Stomach smooth muscle (tissue), 2 donors: ENCODE results near the gene RNF144A.

ENCODE experiments used
- H3K27ac ChIP-seq: one replicate; pipeline ENCODE4 v1.7.0; 2013; ENCODE audit warnings: mild to moderate bottlenecking, low read length, inconsistent platforms
- H3K27me3 ChIP-seq, 2 donors: one replicate each; pipeline ENCODE4 v1.7.0; 2013; ENCODE audit warnings: low read length in 2 of 2; ENCODE audit not compliant: insufficient read depth in 2 of 2, control insufficient read depth in 1 of 2
- H3K36me3 ChIP-seq, 2 donors: one replicate each; pipeline ENCODE4 v1.7.0; 2013; ENCODE audit warnings: low read length in 2 of 2; ENCODE audit not compliant: control insufficient read depth in 2 of 2, insufficient read depth in 2 of 2
- H3K4me1 ChIP-seq: one replicate; pipeline ENCODE4 v1.7.0; 2013; ENCODE audit warnings: low read length; ENCODE audit not compliant: control insufficient read depth, insufficient read depth
- H3K4me3 ChIP-seq, 2 donors: one replicate each; pipeline ENCODE4 v1.7.0; 2013; ENCODE audit warnings: low read length in 2 of 2
- H3K9ac ChIP-seq, 2 donors: one replicate each; pipeline ENCODE4 v1.7.0; 2013; ENCODE audit warnings: low read length in 2 of 2, mild to moderate bottlenecking in 1 of 2
- H3K9me3 ChIP-seq, 2 donors: one replicate each; pipeline ENCODE4 v1.7.0; 2013; ENCODE audit warnings: low read length in 2 of 2; ENCODE audit not compliant: control insufficient read depth in 2 of 2
- donor health status: healthy.
- donor health status: Pancreatic carcinoma.

RNF144A gene

GRCh38 chr2:7024261-7024660 lies 107.0 kb downstream of the RNF144A start:
- Histone ChIP-seq H3K9me3 (no peaks in the 10 kb centered on the region), H3K9ac (no peak overlapping the region), H3K27me3 (no peaks in the 10 kb centered on the region), H3K4me1 (no peaks in the 10 kb centered on the region), H3K36me3 (peaks cover 0 to 6% of the 10 kb centered on the region in 2 donors), H3K4me3 (no peak overlapping the region), H3K27ac (no peak overlapping the region)

GRCh38 chr2:7025082-7025481 lies 107.9 kb downstream of the RNF144A start:
- Histone ChIP-seq H3K27ac (no peak overlapping the region), H3K4me3 (no peak overlapping the region), H3K4me1 (peaks cover 3% of the 10 kb centered on the region), H3K27me3 (no peaks in the 10 kb centered on the region), H3K9me3 (no peaks in the 10 kb centered on the region), H3K36me3 (peaks cover 0 to 6% of the 10 kb centered on the region in 2 donors), H3K9ac (no peak overlapping the region)

GRCh38 chr2:7026742-7027141 lies 109.5 kb downstream of the RNF144A start:
- no peak overlapping the region for H3K27ac ChIP-seq

GRCh38 chr2:7027411-7027810 lies 110.2 kb downstream of the RNF144A start:
- no peak overlapping the region for H3K9ac ChIP-seq
- H3K4me3 ChIP-seq = no peak overlapping the region
- no peaks in the 10 kb centered on the region for H3K9me3 ChIP-seq
- no peaks in the 10 kb centered on the region for H3K27me3 ChIP-seq
- H3K27ac ChIP-seq = no peak overlapping the region
- peaks cover 3% of the 10 kb centered on the region for H3K4me1 ChIP-seq
- H3K36me3 ChIP-seq = peaks cover 0 to 11% of the 10 kb centered on the region in 2 donors

More at GRCh38 chr2:7026742-7027141, 109.5 kb downstream of the RNF144A start:
- no peaks in the 10 kb centered on the region for H3K9me3 ChIP-seq
- no peaks in the 10 kb centered on the region for H3K27me3 ChIP-seq
- peak overlapping the region in 1 of 2 donors; percentile 13 for H3K9ac ChIP-seq
- peaks cover 3% of the 10 kb centered on the region for H3K4me1 ChIP-seq
- no peak overlapping the region for H3K4me3 ChIP-seq
- H3K36me3 ChIP-seq = peaks cover 0 to 11% of the 10 kb centered on the region in 2 donors

DNA sequence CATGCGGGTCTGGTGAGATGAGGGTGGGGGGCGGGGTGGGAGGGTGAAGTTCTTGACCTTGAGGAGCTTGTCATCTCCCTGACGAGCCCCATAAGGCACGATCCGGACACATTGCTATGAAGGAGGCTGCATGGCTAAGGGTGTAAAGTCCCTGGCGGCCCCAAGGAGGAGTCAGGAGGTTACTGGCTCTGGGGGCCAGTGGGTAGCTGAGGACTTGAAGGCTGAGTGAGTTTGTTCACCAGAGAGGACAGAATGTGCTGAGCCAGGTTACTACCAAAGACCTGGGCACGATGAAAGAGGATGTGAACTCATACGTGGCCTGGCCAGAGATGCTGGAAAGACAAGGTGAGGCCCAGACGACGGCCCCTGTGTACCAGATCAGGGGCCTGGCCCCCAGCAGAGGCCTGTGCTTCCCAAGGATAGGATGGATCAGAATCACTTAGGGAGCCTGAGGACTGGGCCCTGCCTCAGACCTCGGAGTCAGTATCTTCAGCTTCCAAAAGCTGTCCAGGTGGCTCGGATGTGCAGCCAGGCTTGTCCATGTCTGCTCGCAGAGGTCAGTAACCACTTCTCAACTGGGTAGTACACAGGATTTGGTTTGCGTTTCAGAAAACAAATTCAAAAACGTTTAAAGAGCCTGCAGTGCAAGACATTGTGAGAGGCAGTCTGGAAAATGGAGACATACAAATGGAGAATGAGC lies 110.9 kb downstream of the RNF144A start:
- Histone ChIP-seq H3K4me1 (peaks cover 3% of the 10 kb centered on the region), H3K36me3 (peaks cover 0 to 11% of the 10 kb centered on the region in 2 donors), H3K9ac (no peak overlapping the region), H3K4me3 (no peak overlapping the region), H3K9me3 (no peaks in the 10 kb centered on the region), H3K27me3 (no peaks in the 10 kb centered on the region), H3K27ac (no peak overlapping the region)

DNA sequence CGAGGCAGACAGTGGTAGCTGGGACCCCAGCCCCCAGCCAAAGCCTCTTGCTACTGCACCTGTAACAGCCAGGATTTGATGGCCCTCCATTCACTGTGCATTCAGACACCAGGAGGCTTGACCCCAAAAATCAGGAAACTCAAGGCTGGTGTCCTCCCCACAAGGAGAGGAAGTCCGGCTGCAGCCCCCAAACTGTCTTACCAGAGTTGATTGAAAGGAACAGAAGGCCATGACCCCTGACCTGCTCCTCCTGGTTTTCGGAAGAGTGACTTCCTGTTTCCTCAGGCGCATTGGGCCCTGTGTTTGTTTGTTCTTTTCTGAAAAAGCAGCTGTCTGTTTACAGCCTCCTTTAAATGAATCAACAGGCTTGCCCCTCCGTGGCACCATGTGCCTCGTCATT lies 111.6 kb downstream of the RNF144A start:
- Histone ChIP-seq H3K9me3 (no peaks in the 10 kb centered on the region), H3K27me3 (no peaks in the 10 kb centered on the region), H3K9ac (no peak overlapping the region), H3K27ac (no peak overlapping the region), H3K36me3 (peaks cover 0 to 11% of the 10 kb centered on the region in 2 donors), H3K4me3 (no peak overlapping the region), H3K4me1 (peaks cover 3% of the 10 kb centered on the region)

- Histone ChIP-seq H3K9me3 (no peaks in the 10 kb centered on the region), H3K27ac (no peak overlapping the region), H3K4me1 (peaks cover 3% of the 10 kb centered on the region), H3K36me3 (peaks cover 0 to 7% of the 10 kb centered on the region in 2 donors), H3K4me3 (no peak overlapping the region), H3K9ac (no peak overlapping the region), H3K27me3 (no peaks in the 10 kb centered on the region)
These were observed 112.3 kb downstream of the RNF144A start for GRCh38 chr2:7029291-7030059.

GRCh38 chr2:7030810-7031209 lies 113.6 kb downstream of the RNF144A start:
- no peak overlapping the region for H3K9ac ChIP-seq
- H3K9me3 ChIP-seq = no peaks in the 10 kb centered on the region
- peaks cover 0 to 5% of the 10 kb centered on the region in 2 donors for H3K36me3 ChIP-seq
- H3K4me1 ChIP-seq = peaks cover 3% of the 10 kb centered on the region
- no peak overlapping the region for H3K4me3 ChIP-seq
- no peaks in the 10 kb centered on the region for H3K27me3 ChIP-seq
- no peak overlapping the region for H3K27ac ChIP-seq

DNA sequence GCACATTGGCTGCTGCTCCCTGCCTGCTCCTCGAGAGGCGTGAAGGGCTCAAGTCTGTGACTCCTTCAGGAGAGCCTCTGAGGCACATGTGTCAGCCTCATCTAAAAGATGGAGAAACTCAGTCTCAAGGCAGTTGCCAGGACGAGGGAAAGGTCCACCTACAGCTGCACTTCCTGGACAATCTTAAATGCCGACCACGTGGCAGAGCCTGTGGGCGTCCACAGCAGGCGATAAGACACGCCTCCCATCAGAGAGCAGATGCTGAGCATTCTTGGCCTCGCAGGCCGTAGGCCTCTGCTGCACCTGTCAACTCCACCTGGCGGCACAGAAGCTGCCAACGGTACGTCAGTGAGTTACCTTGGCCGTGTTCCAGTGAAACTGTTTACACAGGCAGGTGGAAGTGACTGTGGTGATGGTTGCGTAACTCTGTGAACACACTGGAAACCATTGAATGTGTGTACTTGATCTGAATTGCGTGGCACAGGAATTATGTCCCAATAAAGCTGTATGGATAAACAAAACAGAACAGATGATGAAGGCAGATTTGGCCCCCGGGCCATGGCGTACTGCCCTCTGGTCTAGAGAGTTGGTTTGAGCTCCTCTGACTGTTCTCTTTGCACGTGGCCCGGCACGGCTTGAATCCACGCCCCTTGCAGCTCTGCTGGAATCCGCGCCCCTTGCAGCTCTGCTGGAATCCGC lies 114.5 kb downstream of the RNF144A start:
- H3K27me3 ChIP-seq = no peaks in the 10 kb centered on the region
- no peak overlapping the region for H3K9ac ChIP-seq
- no peak overlapping the region for H3K4me3 ChIP-seq
- no peaks in the 10 kb centered on the region for H3K9me3 ChIP-seq
- peaks cover 0 to 5% of the 10 kb centered on the region in 2 donors for H3K36me3 ChIP-seq
- peaks cover 3% of the 10 kb centered on the region for H3K4me1 ChIP-seq
- no peak overlapping the region for H3K27ac ChIP-seq

DNA sequence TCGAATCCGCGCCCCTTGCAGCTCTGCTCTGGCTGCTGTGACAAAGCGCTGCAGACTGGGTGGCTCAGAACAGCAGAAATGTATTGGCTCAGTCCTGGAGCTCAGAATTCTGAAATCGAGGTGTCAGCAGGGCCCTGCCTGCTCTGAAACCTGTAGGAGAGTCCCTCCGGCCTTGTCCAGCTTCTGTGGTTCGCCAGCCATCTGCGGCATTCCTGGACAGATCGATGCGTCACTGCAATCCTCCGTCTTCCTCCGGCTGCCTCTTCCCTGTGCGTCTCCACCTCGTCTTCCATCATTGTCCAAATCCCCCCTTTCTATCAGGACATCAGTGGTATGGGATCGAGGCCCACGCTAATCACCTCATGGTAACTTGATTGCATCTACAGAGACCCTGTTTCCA lies 115.2 kb downstream of the RNF144A start:
- peaks cover 0 to 5% of the 10 kb centered on the region in 2 donors for H3K36me3 ChIP-seq
- no peak overlapping the region for H3K9ac ChIP-seq
- no peak overlapping the region for H3K27ac ChIP-seq
- H3K9me3 ChIP-seq = no peaks in the 10 kb centered on the region
- H3K4me1 ChIP-seq = peaks cover 3% of the 10 kb centered on the region
- no peaks in the 10 kb centered on the region for H3K27me3 ChIP-seq
- no peak overlapping the region for H3K4me3 ChIP-seq
